Activated naive CD8-positive, alpha-beta T cell treated with anti-CD3 and anti-CD28 coated beads for 36 hours (primary cell): ENCODE measurements around the gene SEMA5A. TPM values are rescaled to one million over a fixed set of nuclear protein-coding genes. Genes with fewer than 3 reads are reported as not detected.

ENCODE experiments used
- DNase-seq: peaks from one replicate; pipeline ENCODE4 v3.0.0; 2021
- H3K27ac Mint-ChIP-seq: one replicate; pipeline ENCODE4 v1.8.0; 2022; ENCODE audit warnings: mild to moderate bottlenecking, moderate library complexity, mixed read lengths
- H3K27me3 Mint-ChIP-seq: one replicate; pipeline ENCODE4 v1.8.0; 2022; ENCODE audit warnings: mild to moderate bottlenecking, mixed read lengths
- H3K36me3 Mint-ChIP-seq: one replicate; pipeline ENCODE4 v1.8.0; 2021; ENCODE audit warnings: mild to moderate bottlenecking, mixed read lengths
- H3K4me1 Mint-ChIP-seq: one replicate; pipeline ENCODE4 v1.8.0; 2021; ENCODE audit warnings: mixed read lengths
- H3K4me3 Mint-ChIP-seq: one replicate; pipeline ENCODE4 v1.8.0; 2022; ENCODE audit warnings: mild to moderate bottlenecking, moderate library complexity, mixed read lengths
- H3K9me3 Mint-ChIP-seq: one replicate; pipeline ENCODE4 v1.8.0; 2022; ENCODE audit warnings: mixed read lengths
- total RNA-seq, 2 experiments: library from RNA; stranded (reverse); gene quantifications; one replicate each; pipeline ENCODE4 v1.2.3, GENCODE V29; 2021

SEMA5A gene
- total RNA-seq, 2 experiments from 2014 or later: not detected

- no peaks in the 10 kb centered on the region for H3K27me3 Mint-ChIP-seq
- H3K27ac Mint-ChIP-seq: no peak overlapping the region
- H3K36me3 Mint-ChIP-seq: no peaks in the 10 kb centered on the region
- H3K4me1 Mint-ChIP-seq: no peaks in the 10 kb centered on the region
- H3K4me3 Mint-ChIP-seq: no peak overlapping the region
- peaks cover 5% of the 10 kb centered on the region for H3K9me3 Mint-ChIP-seq
- no peak for DNase-seq
Observed at GRCh38 chr5:9331372-9331771, 214.5 kb downstream of the SEMA5A start.

DNA sequence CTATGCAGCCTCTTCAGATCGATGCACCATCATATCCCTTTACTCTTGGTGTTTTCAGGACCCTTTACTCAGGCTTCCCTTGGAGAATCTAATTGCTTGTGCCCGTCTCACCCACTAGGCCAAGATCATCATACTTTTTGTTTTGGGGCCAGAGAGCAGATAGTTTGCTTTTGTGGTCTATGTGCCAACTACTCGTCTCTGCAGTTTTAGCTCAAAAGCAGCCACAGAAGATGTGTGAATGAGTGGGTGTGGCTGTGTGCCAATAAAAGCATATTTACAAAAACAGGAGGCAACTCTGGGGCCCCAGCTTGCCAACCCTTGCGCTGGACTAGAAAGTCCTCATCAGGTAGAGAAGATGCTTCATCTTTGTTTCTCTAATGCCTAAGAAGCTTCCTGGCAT, 216.8 kb downstream of the SEMA5A start:
- H3K36me3 Mint-ChIP-seq: no peaks in the 10 kb centered on the region

DNA sequence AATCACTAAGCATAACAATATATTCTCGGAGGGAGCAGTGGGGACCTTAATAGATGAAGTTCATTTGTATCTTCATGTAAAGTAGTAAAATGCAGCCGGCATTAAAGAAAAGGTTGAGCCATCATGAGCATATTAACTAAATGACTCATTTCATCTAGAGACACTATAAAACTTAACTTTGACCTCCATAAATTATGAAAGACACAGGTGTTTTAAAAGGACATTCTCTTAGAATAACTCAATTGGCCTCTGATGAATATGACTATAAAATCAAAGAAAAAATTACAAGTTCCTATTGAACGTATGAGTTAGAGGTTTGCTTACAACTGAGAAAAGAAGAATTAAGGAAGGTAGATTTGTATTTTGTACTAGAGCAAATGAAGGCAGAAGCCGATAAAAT, 220.3 kb downstream of the SEMA5A start:
- Mint-ChIP-seq H3K4me1 (no peaks in the 10 kb centered on the region), H3K27ac (no peak overlapping the region), H3K36me3 (no peaks in the 10 kb centered on the region), H3K4me3 (no peak overlapping the region), H3K9me3 (peaks cover 5% of the 10 kb centered on the region), H3K27me3 (no peaks in the 10 kb centered on the region)
- DNase-seq: no peak

More for the DNA sequence above, 216.8 kb downstream of the SEMA5A start:
- no peak overlapping the region for H3K27ac Mint-ChIP-seq
- peaks cover 5% of the 10 kb centered on the region for H3K9me3 Mint-ChIP-seq
- H3K4me3 Mint-ChIP-seq: no peak overlapping the region
- no peak for DNase-seq
- H3K4me1 Mint-ChIP-seq: no peaks in the 10 kb centered on the region
- H3K27me3 Mint-ChIP-seq: no peaks in the 10 kb centered on the region

GRCh38 chr5:9324348-9325077, 221.4 kb downstream of the SEMA5A start:
- H3K27me3 Mint-ChIP-seq: no peaks in the 10 kb centered on the region
- H3K27ac Mint-ChIP-seq: no peak overlapping the region
- no peak for DNase-seq
- no peak overlapping the region for H3K4me3 Mint-ChIP-seq
- H3K36me3 Mint-ChIP-seq: no peaks in the 10 kb centered on the region
- H3K4me1 Mint-ChIP-seq: no peaks in the 10 kb centered on the region
- peaks cover 3% of the 10 kb centered on the region for H3K9me3 Mint-ChIP-seq

GRCh38 chr5:9320652-9321051, 225.2 kb downstream of the SEMA5A start:
- no peaks in the 10 kb centered on the region for H3K27me3 Mint-ChIP-seq
- DNase-seq: no peak
- no peak overlapping the region for H3K27ac Mint-ChIP-seq
- H3K4me1 Mint-ChIP-seq: no peaks in the 10 kb centered on the region
- no peaks in the 10 kb centered on the region for H3K36me3 Mint-ChIP-seq
- peaks cover 1% of the 10 kb centered on the region for H3K9me3 Mint-ChIP-seq
- H3K4me3 Mint-ChIP-seq: no peak overlapping the region

DNA sequence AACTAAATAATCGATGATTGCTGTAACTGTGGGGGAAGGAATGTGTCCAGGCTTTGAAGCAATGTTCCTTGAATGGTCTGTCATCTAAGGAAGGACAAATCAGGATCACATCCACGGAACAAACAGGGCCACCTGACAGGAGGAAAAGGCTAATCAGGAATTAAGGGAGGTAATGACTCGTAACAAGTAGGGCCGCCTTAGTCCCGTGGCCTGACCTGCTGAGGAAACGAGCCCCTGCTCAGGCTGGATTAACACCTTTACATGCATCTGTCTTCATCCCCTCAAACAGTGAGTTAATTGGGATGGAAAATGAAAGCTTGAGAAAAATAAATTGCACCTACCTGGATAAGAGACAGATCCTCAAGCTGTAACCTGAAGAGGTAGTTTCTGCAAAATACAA, 227.8 kb downstream of the SEMA5A start:
- Mint-ChIP-seq H3K4me3 (no peak overlapping the region), H3K27ac (no peak overlapping the region), H3K9me3 (peaks cover 3% of the 10 kb centered on the region), H3K36me3 (no peaks in the 10 kb centered on the region), H3K4me1 (no peaks in the 10 kb centered on the region), H3K27me3 (no peaks in the 10 kb centered on the region)
- no peak for DNase-seq

DNA sequence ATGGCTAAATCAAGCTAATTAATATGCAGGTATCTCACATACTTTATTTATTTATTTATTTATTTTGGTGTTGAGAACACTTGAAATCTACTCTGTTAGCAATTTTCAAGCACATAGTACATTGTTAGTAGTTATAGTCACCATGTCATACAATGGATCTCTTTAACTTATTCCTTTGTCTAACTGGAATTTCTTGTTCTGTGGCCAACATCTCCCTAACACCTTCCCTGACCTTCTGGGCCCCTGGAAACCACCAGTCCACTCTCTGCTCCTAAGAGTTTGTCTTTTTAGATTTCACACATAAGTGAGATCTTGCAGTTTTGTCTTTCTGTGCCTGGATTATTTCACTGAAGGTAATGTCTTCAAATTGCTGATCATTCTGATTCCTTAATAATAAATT, 229.1 kb downstream of the SEMA5A start:
- DNase-seq: no peak
- Mint-ChIP-seq H3K9me3 (peaks cover 3% of the 10 kb centered on the region), H3K27ac (no peak overlapping the region), H3K36me3 (no peaks in the 10 kb centered on the region), H3K27me3 (no peaks in the 10 kb centered on the region), H3K4me1 (no peaks in the 10 kb centered on the region), H3K4me3 (no peak overlapping the region)

GRCh38 chr5:9316041-9316440, 229.8 kb downstream of the SEMA5A start:
- Mint-ChIP-seq H3K36me3 (no peaks in the 10 kb centered on the region), H3K4me1 (no peaks in the 10 kb centered on the region), H3K9me3 (peaks cover 6% of the 10 kb centered on the region), H3K27ac (no peak overlapping the region), H3K27me3 (no peaks in the 10 kb centered on the region), H3K4me3 (no peak overlapping the region)
- DNase-seq: no peak

DNA sequence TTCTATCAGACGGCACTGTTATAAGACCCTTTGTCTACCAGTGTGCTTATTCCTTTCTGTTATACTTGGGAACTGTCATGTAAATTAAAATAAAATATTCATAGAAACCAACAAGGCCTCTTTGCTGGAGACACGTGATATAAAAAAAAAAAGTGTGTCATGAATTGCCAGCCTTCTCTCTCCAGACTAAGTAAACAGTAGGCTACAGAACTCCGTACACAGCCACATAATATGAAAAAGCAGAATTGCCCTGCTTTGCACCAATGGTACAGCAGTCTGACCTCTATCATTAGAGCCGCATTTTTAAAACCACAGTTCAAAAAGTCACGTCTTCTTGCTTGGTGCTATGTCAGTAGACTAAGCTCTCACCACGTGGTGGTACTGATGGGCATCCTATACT, 231.3 kb downstream of the SEMA5A start:
- no peak for DNase-seq
- Mint-ChIP-seq H3K36me3 (no peaks in the 10 kb centered on the region), H3K27me3 (no peaks in the 10 kb centered on the region)

DNA sequence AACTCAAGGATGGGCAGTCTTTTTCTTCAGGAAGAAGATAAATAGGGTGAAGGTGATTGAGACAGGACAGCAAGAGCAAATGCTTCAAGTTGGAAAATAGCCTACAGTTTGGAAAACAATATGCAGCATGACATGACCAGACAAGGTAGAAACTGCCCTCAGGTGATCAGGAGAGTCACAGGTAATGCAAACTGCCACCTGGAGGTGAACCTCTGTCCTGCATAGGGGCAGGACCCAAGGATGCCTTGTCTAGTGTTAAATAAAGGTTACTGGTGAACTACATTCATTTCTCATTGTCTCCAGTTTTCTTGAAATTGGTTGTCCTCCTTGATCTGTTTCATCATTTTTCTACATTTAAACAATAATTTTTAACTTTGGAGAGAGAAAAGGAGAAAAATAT, 232.1 kb downstream of the SEMA5A start:
- Mint-ChIP-seq H3K4me3 (no peak overlapping the region), H3K27me3 (no peaks in the 10 kb centered on the region), H3K27ac (no peak overlapping the region), H3K36me3 (no peaks in the 10 kb centered on the region), H3K4me1 (no peaks in the 10 kb centered on the region), H3K9me3 (peaks cover 8% of the 10 kb centered on the region)
- DNase-seq: no peak

More for the DNA sequence above, 231.3 kb downstream of the SEMA5A start:
- Mint-ChIP-seq H3K4me1 (no peaks in the 10 kb centered on the region), H3K27ac (no peak overlapping the region), H3K4me3 (no peak overlapping the region), H3K9me3 (peaks cover 9% of the 10 kb centered on the region)

GRCh38 chr5:9307150-9307549, 238.7 kb downstream of the SEMA5A start:
- Mint-ChIP-seq H3K27me3 (no peaks in the 10 kb centered on the region), H3K4me1 (no peaks in the 10 kb centered on the region), H3K27ac (no peak overlapping the region), H3K9me3 (peaks cover 5% of the 10 kb centered on the region), H3K4me3 (no peak overlapping the region), H3K36me3 (no peaks in the 10 kb centered on the region)
- DNase-seq: no peak

DNA sequence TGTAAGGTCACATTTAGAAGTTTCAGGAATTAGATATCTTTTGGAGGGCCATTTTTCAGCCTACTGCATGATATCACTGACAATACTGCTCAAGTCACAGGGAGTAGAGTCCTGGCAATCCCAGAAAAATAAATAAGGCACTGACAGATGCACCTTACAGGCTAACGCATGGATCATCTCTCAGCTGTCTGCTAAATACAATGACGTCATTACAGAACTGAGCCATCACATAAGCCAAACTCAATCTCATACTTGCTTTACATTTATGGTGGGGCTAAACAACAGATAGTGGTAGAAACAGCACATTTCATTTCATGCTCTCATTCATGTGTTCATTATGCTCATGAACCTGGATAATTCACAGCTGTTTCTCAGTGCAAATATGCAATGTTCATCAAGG, 243.7 kb downstream of the SEMA5A start:
- no peak overlapping the region for H3K4me3 Mint-ChIP-seq
- no peaks in the 10 kb centered on the region for H3K9me3 Mint-ChIP-seq
- H3K27ac Mint-ChIP-seq: no peak overlapping the region
- no peaks in the 10 kb centered on the region for H3K36me3 Mint-ChIP-seq
- DNase-seq: no peak
- H3K4me1 Mint-ChIP-seq: no peaks in the 10 kb centered on the region
- no peaks in the 10 kb centered on the region for H3K27me3 Mint-ChIP-seq

DNA sequence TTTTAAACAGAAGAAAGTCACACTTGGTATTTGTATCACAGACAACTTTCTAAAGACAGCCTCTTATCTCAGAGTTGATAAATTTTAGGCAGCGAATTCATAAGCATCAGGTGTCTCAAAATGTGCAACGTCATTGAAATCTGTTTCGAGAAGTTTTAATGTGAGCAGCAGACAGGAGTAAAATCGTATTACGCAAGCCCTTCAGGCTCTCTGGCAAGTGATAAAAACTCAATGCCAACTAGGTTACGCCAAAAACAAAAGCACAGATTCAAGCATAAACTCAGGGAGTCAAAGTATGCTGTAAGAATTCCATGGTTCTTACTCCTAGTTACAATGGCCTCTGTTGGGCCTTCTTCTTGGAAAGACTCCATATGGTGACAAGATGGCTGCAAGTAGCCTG, 244.7 kb downstream of the SEMA5A start:
- no peaks in the 10 kb centered on the region for H3K9me3 Mint-ChIP-seq
- H3K4me3 Mint-ChIP-seq: no peak overlapping the region
- H3K27me3 Mint-ChIP-seq: no peaks in the 10 kb centered on the region
- DNase-seq: no peak
- no peaks in the 10 kb centered on the region for H3K4me1 Mint-ChIP-seq
- H3K27ac Mint-ChIP-seq: no peak overlapping the region
- H3K36me3 Mint-ChIP-seq: no peaks in the 10 kb centered on the region

DNA sequence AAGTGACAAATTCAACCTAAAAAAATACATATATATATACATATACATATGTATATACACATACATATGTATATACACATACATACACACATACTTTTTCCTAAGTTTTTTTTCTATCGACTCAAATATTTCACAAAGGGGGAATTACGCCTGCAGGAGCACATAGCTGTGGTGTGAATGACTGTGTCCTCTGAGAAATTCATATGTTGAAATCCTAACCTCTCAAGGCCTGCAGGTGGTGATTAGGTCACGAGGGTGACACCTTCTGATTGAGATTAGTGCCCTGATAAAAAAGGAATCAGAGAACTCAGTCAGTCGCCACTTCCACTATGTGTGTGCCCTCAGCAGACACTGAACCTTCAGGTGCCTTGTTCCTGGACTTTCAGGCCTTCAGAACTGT, 248.7 kb downstream of the SEMA5A start:
- Mint-ChIP-seq H3K27ac (no peak overlapping the region), H3K27me3 (no peaks in the 10 kb centered on the region), H3K36me3 (no peaks in the 10 kb centered on the region), H3K9me3 (no peaks in the 10 kb centered on the region), H3K4me3 (no peak overlapping the region), H3K4me1 (no peaks in the 10 kb centered on the region)
- no peak for DNase-seq

DNA sequence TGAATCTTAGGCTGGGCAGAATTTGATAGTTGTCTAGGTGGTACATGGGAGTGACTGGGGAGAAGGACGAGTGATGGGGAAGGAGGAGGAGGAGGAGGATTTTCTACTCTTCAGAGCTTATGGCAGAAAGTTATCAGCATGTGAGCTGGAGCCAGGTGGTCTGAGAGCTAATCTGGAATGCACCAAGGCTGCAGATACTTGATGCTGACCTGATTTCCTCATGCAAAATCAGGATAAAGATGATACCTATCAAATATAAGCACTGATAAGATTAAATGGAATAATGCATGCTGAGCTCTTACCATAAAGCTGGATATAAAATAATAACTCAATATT, 250.4 kb downstream of the SEMA5A start:
- no peaks in the 10 kb centered on the region for H3K27me3 Mint-ChIP-seq
- H3K27ac Mint-ChIP-seq: no peak overlapping the region
- no peak for DNase-seq
- H3K4me3 Mint-ChIP-seq: no peak overlapping the region
- peaks cover 1% of the 10 kb centered on the region for H3K9me3 Mint-ChIP-seq
- no peaks in the 10 kb centered on the region for H3K36me3 Mint-ChIP-seq
- no peaks in the 10 kb centered on the region for H3K4me1 Mint-ChIP-seq

DNA sequence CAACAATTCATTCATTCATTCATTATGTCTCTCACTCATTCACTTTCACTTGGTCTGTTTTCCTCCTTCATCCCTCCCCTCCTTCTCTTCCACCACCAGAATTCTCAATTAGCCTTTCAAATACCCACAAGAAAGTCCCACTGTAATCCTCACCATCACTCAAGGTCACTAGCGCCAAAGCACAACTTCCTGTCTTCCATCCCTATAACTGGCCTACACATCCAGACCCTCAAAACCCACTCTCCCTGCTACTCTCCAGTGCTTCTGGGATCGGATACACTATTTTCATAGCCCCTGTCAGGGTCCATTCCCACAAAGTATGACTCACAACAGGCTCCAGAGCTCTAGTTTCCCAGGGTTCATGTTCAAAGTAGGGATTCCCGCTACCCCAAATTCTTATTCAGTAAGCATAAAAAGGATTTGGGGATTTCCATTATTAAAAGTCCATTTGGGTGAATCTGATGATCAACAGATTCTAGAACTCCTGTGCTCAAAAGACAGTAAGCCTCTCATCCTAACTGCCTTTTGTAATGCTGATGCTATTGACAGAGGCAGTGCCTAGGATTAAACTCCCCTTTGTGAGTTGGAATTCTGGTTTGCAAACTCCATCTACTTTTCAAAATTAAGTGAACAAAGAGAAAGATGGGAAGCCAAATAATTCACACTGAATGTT, 250.9 kb downstream of the SEMA5A start:
- H3K4me1 Mint-ChIP-seq: no peaks in the 10 kb centered on the region
- peaks cover 1% of the 10 kb centered on the region for H3K9me3 Mint-ChIP-seq
- no peak overlapping the region for H3K4me3 Mint-ChIP-seq
- DNase-seq: no peak
- H3K27ac Mint-ChIP-seq: no peak overlapping the region
- no peaks in the 10 kb centered on the region for H3K36me3 Mint-ChIP-seq
- no peaks in the 10 kb centered on the region for H3K27me3 Mint-ChIP-seq
